ENCODE measurements around the gene BRSK2. TPM values are rescaled to one million over a fixed set of nuclear protein-coding genes. Genes with fewer than 3 reads are reported as not detected.

The BRSK2 gene
- total and polyA plus RNA-seq, 7 donors: 0.19 to 0.78 (median 0.32) TPM

- intact Hi-C loops (cut with DNase I): no loop called here
- ATAC-seq: no peak
- Histone ChIP-seq H3K27ac (no peak overlapping the region), H3K9me3 (no peaks in the 10 kb centered on the region), H3K27me3 (ENCODE audit: insufficient read depth in 3 of 3, low read length in 2 of 3) (peaks cover 0 to 13% (median 3%) of the 10 kb centered on the region in 3 donors), H3K4me1 (no peaks in the 10 kb centered on the region), H3K4me3 (no peak overlapping the region), H3K36me3 (ENCODE audit: insufficient read depth in 1 of 2, low read depth in 1 of 2) (no peaks in the 10 kb centered on the region)
- DNase-seq: peak in 1 of 2 donors; percentile 15
- WGBS, 3 donors: 81 to 87% (median 84%) methylated on average over 18 to 20 of the region's 20 CpGs
- no peak for TF ChIP-seq CTCF (IDR thresholded peaks at IDR 0.05)
Measured at GRCh38 chr11:1360181-1360834, 29.4 kb upstream of the BRSK2 start.

GRCh38 chr11:1360835-1361357 is 28.8 kb upstream of the BRSK2 start:
- DNase-seq: no peak
- peaks cover 0 to 13% (median 1%) of the 10 kb centered on the region in 3 donors for H3K27me3 ChIP-seq (ENCODE audit: insufficient read depth in 3 of 3, low read length in 2 of 3)
- no peaks in the 10 kb centered on the region for H3K9me3 ChIP-seq
- intact Hi-C loops (cut with DNase I): no loop called here
- H3K4me3 ChIP-seq: no peak overlapping the region
- no peak overlapping the region for H3K27ac ChIP-seq
- no peak for ATAC-seq
- 79 to 84% (median 83%) methylated on average over 16 of the region's 16 CpGs for WGBS, 3 donors
- no peaks in the 10 kb centered on the region for H3K36me3 ChIP-seq (ENCODE audit: insufficient read depth in 1 of 2, low read depth in 1 of 2)
- no peaks in the 10 kb centered on the region for H3K4me1 ChIP-seq
- no peak for TF ChIP-seq CTCF (IDR thresholded peaks at IDR 0.05)

GRCh38 chr11:1361882-1362281 is 27.9 kb upstream of the BRSK2 start:
- 70 to 72% (median 71%) methylated on average over 7 of the region's 7 CpGs for WGBS, 3 donors

GRCh38 chr11:1367721-1368120 is 22.0 kb upstream of the BRSK2 start:
- WGBS, 3 donors: 53 to 59% (median 54%) methylated on average over 8 of the region's 8 CpGs
- intact Hi-C loops (cut with DNase I): no loop called here
- peaks cover 0 to 39% (median 4%) of the 10 kb centered on the region in 3 donors for H3K27me3 ChIP-seq (ENCODE audit: insufficient read depth in 3 of 3, low read length in 2 of 3)
- no peak overlapping the region for H3K4me3 ChIP-seq
- no peaks in the 10 kb centered on the region for H3K9me3 ChIP-seq
- ATAC-seq: no peak
- no peak overlapping the region for H3K27ac ChIP-seq
- no peak for TF ChIP-seq CTCF (IDR thresholded peaks at IDR 0.05)
- no peaks in the 10 kb centered on the region for H3K36me3 ChIP-seq (ENCODE audit: insufficient read depth in 1 of 2, low read depth in 1 of 2)
- no peaks in the 10 kb centered on the region for H3K4me1 ChIP-seq
- DNase-seq: no peak

More at GRCh38 chr11:1361882-1362281, 27.9 kb upstream of the BRSK2 start:
- Histone ChIP-seq H3K27me3 (ENCODE audit: insufficient read depth in 3 of 3, low read length in 2 of 3) (peaks cover 0 to 13% (median 0%) of the 10 kb centered on the region in 3 donors), H3K36me3 (ENCODE audit: insufficient read depth in 1 of 2, low read depth in 1 of 2) (no peaks in the 10 kb centered on the region), H3K4me1 (no peaks in the 10 kb centered on the region), H3K27ac (no peak overlapping the region), H3K9me3 (no peaks in the 10 kb centered on the region), H3K4me3 (no peak overlapping the region)
- DNase-seq (no peak), ATAC-seq (no peak)
- no peak for TF ChIP-seq CTCF (IDR thresholded peaks at IDR 0.05)
- intact Hi-C loops (cut with DNase I): no loop called here
